ENCODE results near the gene PREX1.

Gene PREX1

DNA sequence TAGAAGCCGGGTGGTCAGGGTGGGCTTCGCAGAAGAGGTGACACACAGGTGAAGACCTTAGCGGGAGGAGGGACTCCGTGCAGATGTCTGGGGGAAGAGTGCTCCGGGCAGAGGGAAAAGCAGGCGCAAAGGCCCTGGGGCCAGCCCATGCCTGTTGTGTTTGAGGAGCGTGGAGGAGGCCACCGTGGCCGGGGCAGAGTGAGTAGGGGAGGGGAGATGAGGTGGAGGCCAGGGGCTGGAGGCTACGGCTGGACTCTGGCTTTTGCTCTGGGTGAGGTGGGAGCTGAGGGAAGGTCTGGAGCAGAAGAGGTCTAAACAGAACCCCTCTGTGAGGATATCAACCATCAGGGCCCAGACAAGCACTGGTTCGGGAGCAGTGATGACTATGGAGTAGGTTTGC, 244.0 kb downstream of the PREX1 start:
- no peak overlapping the region for H2AFZ ChIP-seq (ENCODE audit: low read depth, low read length)
- H3K27ac ChIP-seq (ENCODE audit: low read length, poor library complexity, severe bottlenecking), result no peak overlapping the region
- no peaks in the 10 kb centered on the region for H3K79me1 ChIP-seq (replicated peaks; ENCODE audit: low read length, poor library complexity, severe bottlenecking)
- no peak overlapping the region for H3K23ac ChIP-seq (ENCODE audit: low read length in 2 of 2)
- 88% methylated on average over 11 of the region's 11 CpGs for WGBS
- peak overlapping the region in 1 of 2 experiments; percentile 26 for H3K4me3 ChIP-seq (ENCODE audit: insufficient read depth in 1 of 2, low read depth in 1 of 2, low read length in 2 of 2)
- no peak overlapping the region for H4K8ac ChIP-seq (ENCODE audit: low read length)
- DNase-seq, result no peak
- H2AK5ac ChIP-seq (ENCODE audit: low read length, severe bottlenecking), result no peak overlapping the region
- no peak overlapping the region for H3K9ac ChIP-seq (ENCODE audit: low read length)
- H3K27me3 ChIP-seq (ENCODE audit: control insufficient read depth in 1 of 2, insufficient read depth in 1 of 2, low read length in 2 of 2), result peaks cover 16 to 56% of the 10 kb centered on the region in 2 experiments
- H4K91ac ChIP-seq (ENCODE audit: low read length), result no peak overlapping the region
- no peaks in the 10 kb centered on the region for H3K9me3 ChIP-seq (ENCODE audit: control insufficient read depth, low read length)
- H3K36me3 ChIP-seq (ENCODE audit: control insufficient read depth in 1 of 2, insufficient read depth in 2 of 2, low read depth in 1 of 2, low read length in 2 of 2), result no peaks in the 10 kb centered on the region
- no peak overlapping the region for H2BK5ac ChIP-seq (ENCODE audit: low read depth, low read length, poor library complexity, severe bottlenecking)
- no peak overlapping the region for H2BK15ac ChIP-seq (ENCODE audit: low read depth, poor library complexity, severe bottlenecking)
- no peak overlapping the region for H3K18ac ChIP-seq (ENCODE audit: low read depth in 1 of 2, low read length in 2 of 2)
- H3K14ac ChIP-seq (ENCODE audit: low read length in 2 of 2), result no peak overlapping the region
- H3K4me1 ChIP-seq (ENCODE audit: control insufficient read depth, insufficient read depth, low read depth, low read length), result no peaks in the 10 kb centered on the region
- no peak overlapping the region for H2BK120ac ChIP-seq (ENCODE audit: low read depth, low read length)
- H3K4ac ChIP-seq (ENCODE audit: low read depth in 1 of 2, low read length in 2 of 2), result no peak overlapping the region
- H3K4me2 ChIP-seq (ENCODE audit: low read length, poor library complexity, severe bottlenecking), result no peak overlapping the region
- H2BK12ac ChIP-seq (ENCODE audit: low read length in 2 of 2), result no peak overlapping the region

- 80% methylated on average over 11 of the region's 11 CpGs for WGBS
- DNase-seq, result no peak
Observed at GRCh38 chr20:48583171-48583570, 244.6 kb downstream of the PREX1 start.

DNA sequence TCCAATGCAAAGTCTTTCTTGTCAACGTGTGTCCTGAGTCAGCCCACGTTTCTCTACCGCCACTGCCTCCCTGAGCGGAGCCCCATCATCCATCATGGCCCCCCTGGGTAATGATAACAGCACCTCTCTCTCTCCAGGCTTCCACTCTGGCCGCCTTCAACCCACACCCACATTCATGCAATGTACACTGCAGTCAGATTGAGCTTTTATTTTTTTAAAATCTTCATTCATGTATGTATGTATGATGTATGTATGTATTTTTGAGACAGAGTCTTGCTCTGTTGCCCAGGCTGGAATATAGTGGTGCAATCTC, 245.2 kb downstream of the PREX1 start:
- no peak overlapping the region for H3K14ac ChIP-seq (ENCODE audit: low read length in 2 of 2)
- no peak overlapping the region for H3K27ac ChIP-seq (ENCODE audit: low read length, poor library complexity, severe bottlenecking)
- H3K79me1 ChIP-seq (replicated peaks; ENCODE audit: low read length, poor library complexity, severe bottlenecking), result no peaks in the 10 kb centered on the region
- H3K4me1 ChIP-seq (ENCODE audit: control insufficient read depth, insufficient read depth, low read depth, low read length), result no peaks in the 10 kb centered on the region
- 53% methylated on average over 4 of the region's 5 CpGs for WGBS
- no peak overlapping the region for H3K4me3 ChIP-seq (ENCODE audit: insufficient read depth in 1 of 2, low read depth in 1 of 2, low read length in 2 of 2)
- no peaks in the 10 kb centered on the region for H3K36me3 ChIP-seq (ENCODE audit: control insufficient read depth in 1 of 2, insufficient read depth in 2 of 2, low read depth in 1 of 2, low read length in 2 of 2)
- no peak overlapping the region for H3K18ac ChIP-seq (ENCODE audit: low read depth in 1 of 2, low read length in 2 of 2)
- H2BK5ac ChIP-seq (ENCODE audit: low read depth, low read length, poor library complexity, severe bottlenecking), result no peak overlapping the region
- no peak overlapping the region for H2BK12ac ChIP-seq (ENCODE audit: low read length in 2 of 2)
- H4K91ac ChIP-seq (ENCODE audit: low read length), result no peak overlapping the region
- H3K4ac ChIP-seq (ENCODE audit: low read depth in 1 of 2, low read length in 2 of 2), result no peak overlapping the region
- H3K23ac ChIP-seq (ENCODE audit: low read length in 2 of 2), result no peak overlapping the region
- no peak overlapping the region for H3K4me2 ChIP-seq (ENCODE audit: low read length, poor library complexity, severe bottlenecking)
- no peak overlapping the region for H3K9ac ChIP-seq (ENCODE audit: low read length)
- no peak overlapping the region for H2AFZ ChIP-seq (ENCODE audit: low read depth, low read length)
- no peak overlapping the region for H2AK5ac ChIP-seq (ENCODE audit: low read length, severe bottlenecking)
- no peak for DNase-seq
- H2BK15ac ChIP-seq (ENCODE audit: low read depth, poor library complexity, severe bottlenecking), result no peak overlapping the region
- H2BK120ac ChIP-seq (ENCODE audit: low read depth, low read length), result no peak overlapping the region
- peaks cover 21 to 68% of the 10 kb centered on the region in 2 experiments for H3K27me3 ChIP-seq (ENCODE audit: control insufficient read depth in 1 of 2, insufficient read depth in 1 of 2, low read length in 2 of 2)
- H3K9me3 ChIP-seq (ENCODE audit: control insufficient read depth, low read length), result no peaks in the 10 kb centered on the region
- H4K8ac ChIP-seq (ENCODE audit: low read length), result no peak overlapping the region

More at GRCh38 chr20:48583171-48583570, 244.6 kb downstream of the PREX1 start:
- Histone ChIP-seq H2AK5ac (ENCODE audit: low read length, severe bottlenecking) (no peak overlapping the region), H2AFZ (ENCODE audit: low read depth, low read length) (no peak overlapping the region), H3K4ac (ENCODE audit: low read depth in 1 of 2, low read length in 2 of 2) (no peak overlapping the region), H2BK120ac (ENCODE audit: low read depth, low read length) (no peak overlapping the region), H2BK15ac (ENCODE audit: low read depth, poor library complexity, severe bottlenecking) (no peak overlapping the region), H3K23ac (ENCODE audit: low read length in 2 of 2) (no peak overlapping the region), H3K4me1 (ENCODE audit: control insufficient read depth, insufficient read depth, low read depth, low read length) (no peaks in the 10 kb centered on the region), H3K4me3 (ENCODE audit: insufficient read depth in 1 of 2, low read depth in 1 of 2, low read length in 2 of 2) (no peak overlapping the region), H4K91ac (ENCODE audit: low read length) (no peak overlapping the region), H3K36me3 (ENCODE audit: control insufficient read depth in 1 of 2, insufficient read depth in 2 of 2, low read depth in 1 of 2, low read length in 2 of 2) (no peaks in the 10 kb centered on the region), H3K18ac (ENCODE audit: low read depth in 1 of 2, low read length in 2 of 2) (no peak overlapping the region), H3K9ac (ENCODE audit: low read length) (no peak overlapping the region), H4K8ac (ENCODE audit: low read length) (no peak overlapping the region), H3K79me1 (replicated peaks; ENCODE audit: low read length, poor library complexity, severe bottlenecking) (no peaks in the 10 kb centered on the region), H3K27ac (ENCODE audit: low read length, poor library complexity, severe bottlenecking) (no peak overlapping the region), H3K4me2 (ENCODE audit: low read length, poor library complexity, severe bottlenecking) (no peak overlapping the region), H3K9me3 (ENCODE audit: control insufficient read depth, low read length) (no peaks in the 10 kb centered on the region), H2BK12ac (ENCODE audit: low read length in 2 of 2) (no peak overlapping the region), H3K27me3 (ENCODE audit: control insufficient read depth in 1 of 2, insufficient read depth in 1 of 2, low read length in 2 of 2) (peaks cover 16 to 62% of the 10 kb centered on the region in 2 experiments), H2BK5ac (ENCODE audit: low read depth, low read length, poor library complexity, severe bottlenecking) (no peak overlapping the region), H3K14ac (ENCODE audit: low read length in 2 of 2) (no peak overlapping the region)

DNA sequence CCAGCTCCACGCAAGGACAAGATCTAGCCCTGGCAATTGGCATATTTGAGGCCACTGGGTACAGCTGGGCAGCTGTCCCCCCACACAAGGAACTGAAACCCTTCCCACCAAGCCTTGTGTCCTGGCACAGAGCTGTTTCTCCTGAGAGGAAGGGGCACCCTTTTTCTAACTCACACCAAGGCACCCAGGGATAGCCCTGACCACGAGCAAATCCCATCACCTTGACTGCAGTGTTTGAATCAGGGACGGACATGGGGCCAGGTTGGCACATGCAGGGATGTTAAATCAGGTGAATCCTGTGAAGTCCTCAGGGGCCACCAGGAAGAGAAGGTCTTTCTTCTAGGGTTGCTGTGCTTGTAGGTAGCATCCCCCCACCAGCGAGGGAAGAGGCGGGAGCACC, 246.6 kb downstream of the PREX1 start:
- no peak overlapping the region for H3K4ac ChIP-seq (ENCODE audit: low read depth in 1 of 2, low read length in 2 of 2)
- H3K4me1 ChIP-seq (ENCODE audit: control insufficient read depth, insufficient read depth, low read depth, low read length), result no peaks in the 10 kb centered on the region
- no peak overlapping the region for H2AK5ac ChIP-seq (ENCODE audit: low read length, severe bottlenecking)
- no peak overlapping the region for H3K18ac ChIP-seq (ENCODE audit: low read depth in 1 of 2, low read length in 2 of 2)
- no peak overlapping the region for H2AFZ ChIP-seq (ENCODE audit: low read depth, low read length)
- H3K4me3 ChIP-seq (ENCODE audit: insufficient read depth in 1 of 2, low read depth in 1 of 2, low read length in 2 of 2), result no peak overlapping the region
- H2BK12ac ChIP-seq (ENCODE audit: low read length in 2 of 2), result no peak overlapping the region
- no peaks in the 10 kb centered on the region for H3K79me1 ChIP-seq (replicated peaks; ENCODE audit: low read length, poor library complexity, severe bottlenecking)
- H3K36me3 ChIP-seq (ENCODE audit: control insufficient read depth in 1 of 2, insufficient read depth in 2 of 2, low read depth in 1 of 2, low read length in 2 of 2), result no peaks in the 10 kb centered on the region
- no peaks in the 10 kb centered on the region for H3K9me3 ChIP-seq (ENCODE audit: control insufficient read depth, low read length)
- no peak overlapping the region for H3K27ac ChIP-seq (ENCODE audit: low read length, poor library complexity, severe bottlenecking)
- no peak overlapping the region for H2BK120ac ChIP-seq (ENCODE audit: low read depth, low read length)
- no peak overlapping the region for H3K4me2 ChIP-seq (ENCODE audit: low read length, poor library complexity, severe bottlenecking)
- H4K91ac ChIP-seq (ENCODE audit: low read length), result no peak overlapping the region
- H3K27me3 ChIP-seq (ENCODE audit: control insufficient read depth in 1 of 2, insufficient read depth in 1 of 2, low read length in 2 of 2), result peaks cover 24 to 74% of the 10 kb centered on the region in 2 experiments
- no peak overlapping the region for H3K14ac ChIP-seq (ENCODE audit: low read length in 2 of 2)
- no peak for DNase-seq
- no peak overlapping the region for H2BK5ac ChIP-seq (ENCODE audit: low read depth, low read length, poor library complexity, severe bottlenecking)
- H3K9ac ChIP-seq (ENCODE audit: low read length), result no peak overlapping the region
- WGBS, result 79% methylated on average over 5 of the region's 5 CpGs
- H2BK15ac ChIP-seq (ENCODE audit: low read depth, poor library complexity, severe bottlenecking), result no peak overlapping the region
- no peak overlapping the region for H4K8ac ChIP-seq (ENCODE audit: low read length)
- no peak overlapping the region for H3K23ac ChIP-seq (ENCODE audit: low read length in 2 of 2)
